Bronchial epithelial cell (primary cell): Measurements from ENCODE around the gene MYO1D. TPM values are rescaled to one million over a fixed set of nuclear protein-coding genes. Genes with fewer than 3 reads are reported as not detected.

Source experiments
- DNase-seq: peaks from one replicate; pipeline ENCODE4 v3.0.0-alpha.2; 2010; ENCODE audit warnings: low read depth
- FAIRE-seq: peaks from 2 replicates; lab custom pipeline; 2011; peaks lifted over from hg19 to GRCh38; lab: Jason Lieb, UNC
- H3K27me3 ChIP-seq: 2 replicates; pipeline ENCODE4 v1.5.1; 2011; ENCODE audit warnings: low read length; ENCODE audit not compliant: control insufficient read depth, insufficient read depth
- H3K36me3 ChIP-seq: 2 replicates; pipeline ENCODE4 v1.5.1; 2011; ENCODE audit warnings: low read length; ENCODE audit not compliant: control insufficient read depth, insufficient read depth
- H3K4me3 ChIP-seq: 2 replicates; pipeline ENCODE4 v1.5.1; 2011; ENCODE audit warnings: mild to moderate bottlenecking, low read depth, low read length, control low read depth
- total RNA-seq: library from RNA; depleted of rRNA; stranded (reverse); fragments of >200 nt; gene quantifications from 2 replicates; pipeline ENCODE4 v1.2.1, GENCODE V29; 2014
- TF ChIP-seq, protein P1 (sequence below): IDR thresholded peaks from 2 replicates; pipeline ENCODE4 v1.5.1; 2011; ENCODE audit warnings: mild to moderate bottlenecking, moderate library complexity, low read length, control low read depth, inconsistent platforms; ENCODE audit not compliant: insufficient read depth, severe bottlenecking

MYO1D gene
- total RNA-seq, 1 donor from 2014 or later: 35.8 TPM

DNA sequence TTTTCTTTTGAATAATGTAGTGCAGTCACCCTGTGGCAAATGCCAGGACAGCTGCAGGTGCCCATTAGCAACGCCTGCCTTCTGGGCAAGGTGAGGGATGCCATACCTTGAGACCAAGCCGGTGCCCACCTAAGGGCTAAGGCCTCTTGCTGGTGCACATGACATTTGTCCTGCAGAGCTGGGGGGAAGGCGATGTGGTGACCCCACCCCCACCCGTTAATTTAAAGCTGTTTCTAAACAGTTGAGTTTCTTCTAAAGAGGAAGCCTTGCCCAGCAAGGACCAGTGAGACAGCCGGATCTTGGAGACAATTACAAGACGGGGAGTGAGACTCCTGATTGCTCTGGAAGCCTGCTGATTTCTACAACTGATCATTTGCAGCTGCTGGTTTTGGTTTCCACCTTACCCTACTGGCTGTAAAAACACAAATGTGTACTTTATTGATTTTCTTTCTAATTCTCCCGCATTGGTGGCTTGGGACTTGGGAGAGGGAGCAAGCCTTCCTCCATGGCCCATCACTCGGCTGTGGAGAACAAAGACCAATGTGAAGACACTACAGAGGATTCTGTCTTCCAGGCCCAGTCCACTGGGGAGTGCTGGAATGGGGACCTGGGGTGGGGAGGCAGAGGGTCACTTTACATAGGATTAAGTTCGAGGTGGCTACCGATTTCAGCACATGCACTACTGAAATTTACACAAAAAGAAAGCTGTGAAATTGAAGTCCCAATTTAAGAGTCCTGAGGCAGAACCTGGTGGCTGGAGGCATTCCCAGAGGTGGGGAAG, 387.4 kb downstream of the MYO1D start:
- TF ChIP-seq, protein P1, sequence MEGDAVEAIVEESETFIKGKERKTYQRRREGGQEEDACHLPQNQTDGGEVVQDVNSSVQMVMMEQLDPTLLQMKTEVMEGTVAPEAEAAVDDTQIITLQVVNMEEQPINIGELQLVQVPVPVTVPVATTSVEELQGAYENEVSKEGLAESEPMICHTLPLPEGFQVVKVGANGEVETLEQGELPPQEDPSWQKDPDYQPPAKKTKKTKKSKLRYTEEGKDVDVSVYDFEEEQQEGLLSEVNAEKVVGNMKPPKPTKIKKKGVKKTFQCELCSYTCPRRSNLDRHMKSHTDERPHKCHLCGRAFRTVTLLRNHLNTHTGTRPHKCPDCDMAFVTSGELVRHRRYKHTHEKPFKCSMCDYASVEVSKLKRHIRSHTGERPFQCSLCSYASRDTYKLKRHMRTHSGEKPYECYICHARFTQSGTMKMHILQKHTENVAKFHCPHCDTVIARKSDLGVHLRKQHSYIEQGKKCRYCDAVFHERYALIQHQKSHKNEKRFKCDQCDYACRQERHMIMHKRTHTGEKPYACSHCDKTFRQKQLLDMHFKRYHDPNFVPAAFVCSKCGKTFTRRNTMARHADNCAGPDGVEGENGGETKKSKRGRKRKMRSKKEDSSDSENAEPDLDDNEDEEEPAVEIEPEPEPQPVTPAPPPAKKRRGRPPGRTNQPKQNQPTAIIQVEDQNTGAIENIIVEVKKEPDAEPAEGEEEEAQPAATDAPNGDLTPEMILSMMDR: no peak
- Histone ChIP-seq H3K36me3 (peaks cover 12% of the 10 kb centered on the region), H3K27me3 (no peaks in the 10 kb centered on the region), H3K4me3 (no peak overlapping the region)
- no peak for FAIRE-seq
- no peak for DNase-seq

DNA sequence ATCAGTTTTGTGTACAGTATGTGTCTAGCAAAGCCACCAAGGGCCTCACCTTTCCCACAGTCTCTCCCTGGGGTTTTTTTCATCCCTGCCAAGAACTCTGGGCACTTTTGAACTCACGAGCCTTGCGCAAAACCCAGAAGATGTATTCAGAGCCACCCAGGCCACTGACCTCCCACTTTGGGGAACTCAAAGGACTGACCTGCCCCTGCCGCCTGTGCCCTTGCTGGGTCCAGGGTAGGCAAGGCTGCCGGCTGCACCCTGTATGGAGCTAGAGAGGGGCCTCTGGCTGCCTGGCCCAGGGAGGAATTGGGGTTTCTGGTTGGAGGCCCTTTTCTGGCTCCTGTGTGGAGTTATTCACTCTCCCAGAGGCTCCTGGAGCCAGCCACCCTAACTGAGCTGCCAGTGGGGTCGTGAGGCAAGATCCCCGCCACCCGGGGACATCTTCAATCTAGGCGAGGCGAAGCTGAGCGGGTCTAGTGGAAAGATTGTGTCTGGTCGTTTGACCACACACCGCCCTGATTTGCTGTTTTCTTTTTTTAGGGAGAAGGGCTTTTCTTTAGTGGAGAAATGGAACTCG, 388.2 kb downstream of the MYO1D start:
- H3K36me3 ChIP-seq: peaks cover 12% of the 10 kb centered on the region
- H3K4me3 ChIP-seq: no peak overlapping the region
- H3K27me3 ChIP-seq: no peaks in the 10 kb centered on the region
- FAIRE-seq: no peak
- DNase-seq: no peak
- TF ChIP-seq, protein P1: no peak

DNA sequence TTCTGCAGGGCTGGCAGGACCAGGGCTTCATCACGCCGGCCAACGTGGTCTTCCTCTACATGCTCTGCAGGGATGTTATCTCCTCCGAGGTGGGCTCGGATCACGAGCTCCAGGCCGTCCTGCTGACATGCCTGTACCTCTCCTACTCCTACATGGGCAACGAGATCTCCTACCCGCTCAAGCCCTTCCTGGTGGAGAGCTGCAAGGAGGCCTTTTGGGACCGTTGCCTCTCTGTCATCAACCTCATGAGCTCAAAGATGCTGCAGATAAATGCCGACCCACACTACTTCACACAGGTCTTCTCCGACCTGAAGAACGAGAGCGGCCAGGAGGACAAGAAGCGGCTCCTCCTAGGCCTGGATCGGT, 388.8 kb downstream of the MYO1D start:
- TF ChIP-seq, protein P1: no peak
- FAIRE-seq: no peak
- H3K36me3 ChIP-seq: peaks cover 12% of the 10 kb centered on the region
- H3K4me3 ChIP-seq: no peak overlapping the region
- H3K27me3 ChIP-seq: no peaks in the 10 kb centered on the region
- DNase-seq: no peak

DNA sequence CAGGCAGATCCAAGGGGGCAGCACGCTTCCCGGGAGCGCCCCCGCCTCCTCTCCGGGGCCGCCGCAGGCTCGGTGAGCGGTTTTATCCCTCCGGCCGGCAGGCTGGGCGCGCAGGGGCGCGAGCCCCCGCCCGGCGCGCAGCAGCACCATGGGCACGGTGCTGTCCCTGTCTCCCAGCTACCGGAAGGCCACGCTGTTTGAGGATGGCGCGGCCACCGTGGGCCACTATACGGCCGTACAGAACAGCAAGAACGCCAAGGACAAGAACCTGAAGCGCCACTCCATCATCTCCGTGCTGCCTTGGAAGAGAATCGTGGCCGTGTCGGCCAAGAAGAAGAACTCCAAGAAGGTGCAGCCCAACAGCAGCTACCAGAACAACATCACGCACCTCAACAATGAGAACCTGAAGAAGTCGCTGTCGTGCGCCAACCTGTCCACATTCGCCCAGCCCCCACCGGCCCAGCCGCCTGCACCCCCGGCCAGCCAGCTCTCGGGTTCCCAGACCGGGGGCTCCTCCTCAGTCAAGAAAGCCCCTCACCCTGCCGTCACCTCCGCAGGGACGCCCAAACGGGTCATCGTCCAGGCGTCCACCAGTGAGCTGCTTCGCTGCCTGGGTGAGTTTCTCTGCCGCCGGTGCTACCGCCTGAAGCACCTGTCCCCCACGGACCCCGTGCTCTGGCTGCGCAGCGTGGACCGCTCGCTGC, 389.3 kb downstream of the MYO1D start:
- peaks cover 12% of the 10 kb centered on the region for H3K36me3 ChIP-seq
- peak overlapping the region; percentile 44 for H3K4me3 ChIP-seq
- DNase-seq (peak; percentile 8), FAIRE-seq (no peak)
- TF ChIP-seq, protein P1: peak; percentile 18
- H3K27me3 ChIP-seq: no peaks in the 10 kb centered on the region

DNA sequence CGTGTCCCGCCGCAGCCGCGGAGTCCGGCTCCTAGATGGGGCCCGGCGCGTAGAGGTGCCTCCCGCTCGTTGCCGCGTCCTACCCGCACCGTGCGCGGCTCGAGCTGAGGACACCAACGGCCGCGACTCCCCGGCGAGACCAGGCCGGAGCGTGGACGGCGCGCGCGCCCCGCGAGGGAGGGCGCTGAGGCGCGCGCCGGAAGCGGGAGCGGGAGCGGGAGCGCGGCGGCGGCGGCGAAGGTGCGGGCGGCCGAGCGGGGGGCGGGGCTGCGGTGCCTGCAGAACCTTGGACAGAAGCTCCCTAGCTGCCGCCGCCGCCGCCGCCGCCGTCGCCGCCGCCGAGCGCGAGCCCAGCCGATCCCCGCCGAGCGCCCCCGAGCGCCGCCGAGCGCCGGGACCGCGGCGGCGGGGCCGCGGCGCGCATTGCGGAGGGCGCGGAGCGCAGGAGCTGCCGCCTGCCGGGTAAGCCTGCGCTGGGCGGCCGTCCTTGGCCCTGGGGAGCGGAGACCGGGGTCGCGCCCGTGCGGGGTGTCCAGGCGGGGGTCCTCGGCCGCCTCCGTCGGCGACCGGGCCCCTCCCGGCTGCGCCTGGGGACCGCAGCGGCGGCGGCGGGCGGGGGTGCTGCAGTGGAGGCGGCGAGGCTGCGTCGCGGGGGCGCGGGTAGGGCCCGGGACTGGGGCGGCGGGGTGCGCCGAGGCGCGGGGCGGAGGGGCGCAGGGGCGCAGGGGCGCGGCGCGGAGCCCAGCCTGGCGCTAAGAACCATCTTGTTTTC, 390.0 kb downstream of the MYO1D start, which contains the start of gene CDK5R1:
Gene CDK5R1, plus strand, starts transcription at position 293 of the 772 bp plus-strand sequence. CDS start 628 bp downstream, outside the sequence.
- DNase-seq (no peak), FAIRE-seq (no peak)

More for the DNA sequence above, 390.0 kb downstream of the MYO1D start, which contains the start of gene CDK5R1:
- no peaks in the 10 kb centered on the region for H3K27me3 ChIP-seq
- H3K36me3 ChIP-seq: peaks cover 12% of the 10 kb centered on the region
- H3K4me3 ChIP-seq: peak within 1 kb of the TSS; percentile 44
- TF ChIP-seq, protein P1: no peak
